ENCODE data around the gene RARRES1. TPM values are rescaled to one million over a fixed set of nuclear protein-coding genes. Genes with fewer than 3 reads are reported as not detected.

Gene RARRES1
- total and polyA plus RNA-seq, 2 experiments from 2014 or later: 0.33 to 0.56 TPM

- Histone ChIP-seq H3K9me3 (ENCODE audit: low read depth) (no peaks in the 10 kb centered on the region), H3K27me3 (no peaks in the 10 kb centered on the region), H3K36me3 (no peaks in the 10 kb centered on the region), H3K4me3 (no peak overlapping the region), H3K27ac (no peak overlapping the region), H3K4me1 (ENCODE audit: low read depth) (no peaks in the 10 kb centered on the region)
- TF ChIP-seq, protein P1, sequence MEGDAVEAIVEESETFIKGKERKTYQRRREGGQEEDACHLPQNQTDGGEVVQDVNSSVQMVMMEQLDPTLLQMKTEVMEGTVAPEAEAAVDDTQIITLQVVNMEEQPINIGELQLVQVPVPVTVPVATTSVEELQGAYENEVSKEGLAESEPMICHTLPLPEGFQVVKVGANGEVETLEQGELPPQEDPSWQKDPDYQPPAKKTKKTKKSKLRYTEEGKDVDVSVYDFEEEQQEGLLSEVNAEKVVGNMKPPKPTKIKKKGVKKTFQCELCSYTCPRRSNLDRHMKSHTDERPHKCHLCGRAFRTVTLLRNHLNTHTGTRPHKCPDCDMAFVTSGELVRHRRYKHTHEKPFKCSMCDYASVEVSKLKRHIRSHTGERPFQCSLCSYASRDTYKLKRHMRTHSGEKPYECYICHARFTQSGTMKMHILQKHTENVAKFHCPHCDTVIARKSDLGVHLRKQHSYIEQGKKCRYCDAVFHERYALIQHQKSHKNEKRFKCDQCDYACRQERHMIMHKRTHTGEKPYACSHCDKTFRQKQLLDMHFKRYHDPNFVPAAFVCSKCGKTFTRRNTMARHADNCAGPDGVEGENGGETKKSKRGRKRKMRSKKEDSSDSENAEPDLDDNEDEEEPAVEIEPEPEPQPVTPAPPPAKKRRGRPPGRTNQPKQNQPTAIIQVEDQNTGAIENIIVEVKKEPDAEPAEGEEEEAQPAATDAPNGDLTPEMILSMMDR (IDR thresholded peaks at IDR 0.05; ENCODE audit: low read depth, low read length): no peak
- DNase-seq (ENCODE audit: low read depth in 1 of 2, low spot score in 1 of 2): peak in 1 of 2 donors; percentile 97
These were observed 36.8 kb upstream of the RARRES1 start for GRCh38 chr3:158768881-158769543.

GRCh38 chr3:158768361-158768787, 36.1 kb upstream of the RARRES1 start:
- Histone ChIP-seq H3K27ac (no peak overlapping the region), H3K4me3 (no peak overlapping the region), H3K36me3 (no peaks in the 10 kb centered on the region), H3K4me1 (ENCODE audit: low read depth) (no peaks in the 10 kb centered on the region), H3K9me3 (ENCODE audit: low read depth) (no peaks in the 10 kb centered on the region), H3K27me3 (no peaks in the 10 kb centered on the region)
- TF ChIP-seq, protein P1 (IDR thresholded peaks at IDR 0.05; ENCODE audit: low read depth, low read length): no peak
- DNase-seq (ENCODE audit: low read depth in 1 of 2, low spot score in 1 of 2): peak; percentile 47 to 74

DNA sequence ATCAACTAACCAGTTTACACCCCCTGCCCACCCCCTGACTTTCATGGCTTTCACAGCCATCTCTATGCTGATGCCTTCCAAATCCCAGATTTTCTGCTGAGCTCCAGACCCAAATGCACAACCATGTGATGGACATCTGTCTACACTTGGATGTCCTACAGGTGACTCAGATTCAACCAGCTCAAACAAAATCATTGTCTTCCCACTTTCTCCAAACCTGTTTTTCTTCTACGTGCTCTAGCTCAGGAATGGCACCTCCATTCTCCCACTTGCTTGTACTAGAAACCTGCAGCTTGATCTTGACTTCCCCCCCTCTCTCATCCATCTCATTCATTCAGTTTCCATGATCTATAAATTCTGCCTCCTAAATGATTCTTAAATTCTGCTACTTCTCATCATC, 34.1 kb upstream of the RARRES1 start:
- H3K9me3 ChIP-seq (ENCODE audit: low read depth): no peaks in the 10 kb centered on the region
- no peaks in the 10 kb centered on the region for H3K4me1 ChIP-seq (ENCODE audit: low read depth)
- H3K27ac ChIP-seq: no peak overlapping the region
- H3K36me3 ChIP-seq: no peaks in the 10 kb centered on the region
- no peaks in the 10 kb centered on the region for H3K27me3 ChIP-seq
- TF ChIP-seq, protein P1 (IDR thresholded peaks at IDR 0.05; ENCODE audit: low read depth, low read length): no peak
- DNase-seq (ENCODE audit: low read depth in 1 of 2, low spot score in 1 of 2): no peak
- no peak overlapping the region for H3K4me3 ChIP-seq

DNA sequence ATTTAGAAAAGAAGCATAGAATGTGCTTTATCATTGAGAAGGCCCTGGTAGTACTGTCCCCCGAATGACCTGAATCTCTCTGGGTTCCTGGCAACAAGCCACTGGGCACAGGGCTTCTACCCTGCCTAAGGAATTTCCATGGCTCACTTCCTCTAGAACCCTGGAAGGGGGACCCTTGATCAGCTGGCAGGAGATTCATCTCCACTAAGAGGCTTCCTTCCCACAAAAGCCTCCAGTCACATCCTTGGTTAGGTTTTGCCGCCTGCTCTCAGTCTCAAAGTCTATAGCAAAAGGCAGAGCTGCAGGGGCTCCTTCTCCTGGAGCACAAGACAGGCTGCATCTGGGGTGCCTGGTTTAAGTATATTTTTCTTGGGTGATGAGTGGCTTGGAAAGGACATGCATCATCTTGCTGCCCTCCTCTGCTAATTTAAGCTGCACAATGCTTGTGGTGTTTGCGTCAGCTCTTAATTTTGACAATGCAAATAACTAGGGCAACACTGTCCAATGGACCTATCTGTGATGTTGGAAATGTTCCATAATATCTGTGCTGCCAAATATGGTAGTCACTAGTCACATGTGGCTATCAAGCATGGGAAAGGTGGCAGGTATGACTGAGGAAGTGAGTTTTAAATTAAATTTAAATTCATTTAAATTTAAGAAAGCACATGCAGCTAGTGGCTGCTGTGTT, 33.4 kb upstream of the RARRES1 start:
- TF ChIP-seq, protein P1 (IDR thresholded peaks at IDR 0.05; ENCODE audit: low read depth, low read length): no peak
- Histone ChIP-seq H3K27me3 (no peaks in the 10 kb centered on the region), H3K9me3 (ENCODE audit: low read depth) (no peaks in the 10 kb centered on the region), H3K27ac (no peak overlapping the region), H3K4me1 (ENCODE audit: low read depth) (no peaks in the 10 kb centered on the region), H3K4me3 (no peak overlapping the region), H3K36me3 (no peaks in the 10 kb centered on the region)
- peak in 1 of 2 donors; percentile 56 for DNase-seq (ENCODE audit: low read depth in 1 of 2, low spot score in 1 of 2)

DNA sequence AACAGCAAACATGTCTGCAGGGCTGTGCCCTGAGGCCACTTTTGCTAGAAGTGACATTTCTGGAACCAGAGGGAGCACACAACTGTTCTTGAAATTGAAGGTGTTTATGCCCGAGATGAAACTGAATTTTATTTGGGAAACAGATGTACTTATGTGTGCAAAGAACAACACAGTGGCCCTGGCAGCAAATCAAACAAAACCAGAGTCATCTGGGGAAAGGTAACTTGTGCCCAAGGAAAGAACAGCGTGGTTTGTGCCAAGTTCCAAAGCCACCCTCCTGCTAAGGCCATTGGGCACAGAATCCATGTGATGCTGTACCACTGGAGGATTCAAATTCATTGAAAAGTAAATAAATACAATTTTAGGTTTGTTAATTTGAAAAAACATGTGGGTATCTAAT, 31.2 kb upstream of the RARRES1 start:
- no peak for DNase-seq (ENCODE audit: low read depth in 1 of 2, low spot score in 1 of 2)
- H3K9me3 ChIP-seq (ENCODE audit: low read depth): no peaks in the 10 kb centered on the region
- no peaks in the 10 kb centered on the region for H3K4me1 ChIP-seq (ENCODE audit: low read depth)
- H3K27me3 ChIP-seq: no peaks in the 10 kb centered on the region
- no peak overlapping the region for H3K27ac ChIP-seq
- TF ChIP-seq, protein P1 (IDR thresholded peaks at IDR 0.05; ENCODE audit: low read depth, low read length): no peak
- H3K36me3 ChIP-seq: no peaks in the 10 kb centered on the region
- no peak overlapping the region for H3K4me3 ChIP-seq

Measured in cardiac muscle cell (in vitro differentiated cells and primary cell).